GM18909 (cell line): ENCODE data around the gene EPHB4.
"Not testable (repeated sequence)": the region's sequence is repeated elsewhere in the genome, so short reads cannot be mapped to it uniquely, and the experiment has no call there.

Experiments
- ATAC-seq: cut with Tn5 transposase; IDR thresholded peaks from one replicate; pipeline ENCODE4 v1.9.1; 2021; ENCODE audit warnings: mild to moderate bottlenecking; ENCODE audit not compliant: unreplicated experiment, poor library complexity

Gene EPHB4

GRCh38 chr7:100823140-100823525 lies 4.2 kb downstream of the EPHB4 start:
- no peak for ATAC-seq

DNA sequence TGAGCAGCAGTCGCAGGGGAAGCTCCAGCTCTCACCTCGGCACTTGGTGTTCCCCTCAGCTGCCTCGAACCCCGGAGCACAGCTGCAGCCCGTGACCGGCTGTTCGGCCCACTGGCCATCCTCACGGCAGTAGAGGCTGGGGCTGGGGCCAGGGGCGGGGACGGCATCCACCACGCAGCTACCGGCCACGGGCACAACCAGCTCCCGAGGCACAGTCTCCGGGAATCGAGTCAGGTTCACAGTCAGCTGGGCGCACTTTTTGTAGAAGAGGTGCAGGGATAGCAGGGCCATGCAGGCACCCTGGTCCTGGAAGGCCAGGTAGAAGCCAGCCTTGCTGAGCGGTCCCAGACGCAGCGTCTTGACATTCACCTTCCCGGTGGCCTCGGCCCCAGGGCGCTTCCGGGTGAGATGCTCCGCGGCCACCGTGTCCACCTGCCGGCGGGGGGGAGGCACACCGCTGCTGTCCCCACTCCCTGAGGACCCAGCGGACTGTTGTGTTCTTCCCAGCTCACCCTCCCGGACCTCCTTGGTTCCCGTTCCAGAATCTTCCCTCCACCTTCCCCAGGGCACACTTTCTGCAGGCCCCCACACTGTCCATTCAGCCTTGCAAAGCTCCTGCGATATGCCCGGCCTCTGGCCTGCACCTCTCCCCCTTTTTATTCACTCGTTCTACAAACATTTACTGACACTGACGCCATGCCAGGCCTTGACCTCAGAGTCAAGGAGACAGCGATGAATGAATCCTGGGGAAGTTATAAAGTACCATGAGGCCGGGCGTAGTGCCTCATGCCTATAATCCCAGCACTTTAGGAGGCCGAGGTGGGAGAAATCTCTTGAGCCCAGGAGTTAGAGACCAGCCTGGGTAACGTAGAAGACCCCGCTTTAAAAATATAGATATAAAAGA lies 4.8 kb downstream of the EPHB4 start:
- ATAC-seq: no peak

- no peak for ATAC-seq
Measured at GRCh38 chr7:100819586-100819985, 7.7 kb downstream of the EPHB4 start.

GRCh38 chr7:100818825-100819224 lies 8.5 kb downstream of the EPHB4 start:
- ATAC-seq: no peak

DNA sequence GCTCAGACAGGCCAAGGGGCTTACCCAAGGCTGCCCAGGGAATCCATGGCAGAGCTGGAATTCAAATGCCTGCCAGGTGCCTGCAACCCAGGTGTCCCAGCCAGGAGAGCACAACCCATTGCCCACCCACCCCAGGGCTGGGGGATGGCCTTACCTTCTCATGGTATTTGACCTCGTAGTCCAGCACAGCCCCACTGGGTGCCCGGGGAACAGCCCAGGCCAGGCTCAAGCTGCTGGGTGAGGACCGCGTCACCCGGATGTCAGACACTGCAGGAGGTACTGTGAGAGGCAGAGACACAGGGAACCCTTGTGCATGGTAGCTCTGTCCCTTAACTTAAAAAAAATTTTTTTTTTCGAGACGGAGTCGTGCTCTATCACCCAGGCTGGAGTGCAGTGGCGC lies 9.0 kb downstream of the EPHB4 start:
- ATAC-seq: no peak

GRCh38 chr7:100817097-100817496 lies 10.2 kb downstream of the EPHB4 start:
- ATAC-seq: no peak

- ATAC-seq: not testable (repeated sequence)
Measured at GRCh38 chr7:100816515-100816914, 10.8 kb downstream of the EPHB4 start.

GRCh38 chr7:100812729-100813128 lies 14.6 kb downstream of the EPHB4 start:
- no peak for ATAC-seq

- ATAC-seq: no peak
Measured at GRCh38 chr7:100811480-100811879, 15.8 kb downstream of the EPHB4 start.

GRCh38 chr7:100808354-100808875 lies 18.9 kb downstream of the EPHB4 start:
- no peak for ATAC-seq

- ATAC-seq: not testable (repeated sequence)
Measured at GRCh38 chr7:100806883-100807282, 20.4 kb downstream of the EPHB4 start.

GRCh38 chr7:100806276-100806675 lies 21.0 kb downstream of the EPHB4 start:
- no peak for ATAC-seq

- ATAC-seq: no peak
Measured at GRCh38 chr7:100804681-100805431, 22.5 kb downstream of the EPHB4 start.

GRCh38 chr7:100803398-100804161 lies 23.7 kb downstream of the EPHB4 start:
- ATAC-seq: peak; percentile 95

- no peak for ATAC-seq
Measured at GRCh38 chr7:100802951-100803350, 24.4 kb downstream of the EPHB4 start.

DNA sequence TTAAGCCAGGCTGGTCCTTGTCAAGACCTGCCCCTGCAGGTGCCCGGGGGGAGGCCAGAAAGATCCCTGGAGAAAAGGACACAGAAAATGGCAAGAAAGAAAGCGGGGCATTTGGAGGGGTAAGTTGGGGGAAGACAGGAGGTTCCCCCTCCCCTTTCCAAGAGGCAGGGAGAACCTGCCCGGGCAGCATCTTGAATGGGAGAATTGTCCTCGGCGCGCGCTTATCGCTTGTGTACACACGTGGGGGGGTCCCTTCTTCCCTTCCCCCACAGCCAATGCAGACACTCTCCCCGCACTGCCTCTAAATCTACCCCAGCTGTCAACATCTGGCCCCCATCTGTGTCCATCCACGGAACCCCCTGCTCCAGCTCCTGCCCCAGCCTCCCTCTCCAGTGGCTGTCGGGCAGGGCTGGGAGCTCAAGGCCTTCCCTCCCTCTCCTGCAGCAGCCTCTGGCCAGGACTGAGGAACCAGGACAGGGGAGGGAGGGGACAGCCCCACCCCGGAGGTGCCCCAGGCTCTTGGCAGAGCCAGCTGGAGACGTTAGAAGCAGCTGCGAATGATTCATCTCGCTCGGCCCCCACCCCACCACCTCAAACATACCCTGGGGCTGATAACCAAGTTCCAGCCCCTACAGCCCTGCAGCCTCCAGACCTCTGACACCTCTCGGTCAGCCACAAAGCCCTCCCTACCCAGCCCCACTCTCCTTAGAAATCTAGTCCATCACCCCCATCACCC lies 25.3 kb downstream of the EPHB4 start:
- no peak for ATAC-seq

DNA sequence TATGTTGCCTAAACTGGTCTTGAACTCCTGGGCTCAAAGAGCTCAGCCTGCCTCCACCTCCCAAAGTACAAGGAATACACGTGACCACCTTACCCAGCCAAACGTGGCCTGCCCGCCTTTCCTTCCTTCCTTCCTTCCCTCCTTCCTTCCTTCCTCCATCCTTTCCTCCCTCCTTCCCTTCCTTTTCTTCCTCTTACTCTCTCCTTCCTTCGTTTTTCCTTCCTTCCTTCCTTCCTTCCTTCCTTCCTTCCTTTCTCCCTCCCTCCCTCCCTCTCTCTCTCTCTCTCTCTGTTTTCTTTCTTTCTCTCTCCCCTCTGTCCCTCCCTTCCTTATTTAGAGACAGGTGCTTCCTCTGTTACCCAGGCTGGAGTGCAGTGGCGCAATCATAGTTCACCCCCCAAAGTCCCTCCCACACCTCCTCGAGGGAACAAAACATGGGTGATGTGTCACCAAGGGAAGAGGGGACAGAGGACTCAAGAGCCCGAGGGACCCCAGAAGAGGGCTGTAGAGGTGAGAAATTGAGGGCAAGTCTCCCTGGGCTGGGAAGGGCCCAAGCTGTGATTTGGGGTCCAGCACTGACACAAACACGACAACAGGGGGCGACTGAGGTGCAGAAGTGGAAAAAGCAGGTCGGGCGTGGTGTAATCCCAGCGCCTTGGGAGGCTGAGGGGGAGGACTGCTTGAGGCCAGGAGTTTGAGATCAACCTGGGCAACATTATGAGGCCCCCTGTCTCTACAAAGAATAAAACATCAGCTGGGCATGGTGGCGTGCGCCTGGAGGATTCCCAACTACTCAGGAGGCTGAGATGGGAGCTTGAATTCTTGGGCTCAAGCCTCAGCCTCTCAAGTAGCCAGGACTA lies 28.1 kb downstream of the EPHB4 start:
- no peak for ATAC-seq

- ATAC-seq: no peak
Measured at GRCh38 chr7:100794741-100795140, 32.6 kb downstream of the EPHB4 start.
